Activated CD4-positive, alpha-beta T cell treated with anti-CD3 and anti-CD28 coated beads, Interleukin-2, amount 50 U/mL, for 24 hours (primary cell): Measurements from ENCODE around the gene CDK14.

Source experiments
- DNase-seq, 2 donors: peaks; one replicate each; pipeline ENCODE4 v3.0.0-alpha.2; 2020; ENCODE audit warnings: low read depth in 1 of 2, low spot score in 1 of 2

Gene CDK14

GRCh38 chr7:91043186-91043585 lies 447.1 kb downstream of the CDK14 start:
- DNase-seq: no peak

- no peak for DNase-seq
Measured at GRCh38 chr7:91043924-91044645, 448.0 kb downstream of the CDK14 start.

DNA sequence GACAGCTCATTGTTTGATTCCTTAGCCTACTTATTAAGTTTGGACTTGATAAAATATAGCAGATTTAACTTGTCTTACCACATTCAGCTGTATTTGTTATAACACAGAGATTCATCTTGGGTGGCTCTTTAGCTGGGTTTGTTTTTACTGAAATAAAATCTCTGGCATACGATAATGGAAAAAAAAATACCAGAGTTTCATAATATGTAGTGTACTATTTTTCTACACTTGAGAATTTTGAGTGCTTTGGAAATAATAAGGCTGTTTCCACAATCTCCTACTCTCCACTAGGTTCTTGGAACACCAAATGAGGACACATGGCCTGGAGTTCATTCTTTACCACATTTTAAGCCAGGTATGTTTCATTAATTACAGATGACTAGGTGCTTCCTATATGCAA lies 449.5 kb downstream of the CDK14 start:
- no peak for DNase-seq

DNA sequence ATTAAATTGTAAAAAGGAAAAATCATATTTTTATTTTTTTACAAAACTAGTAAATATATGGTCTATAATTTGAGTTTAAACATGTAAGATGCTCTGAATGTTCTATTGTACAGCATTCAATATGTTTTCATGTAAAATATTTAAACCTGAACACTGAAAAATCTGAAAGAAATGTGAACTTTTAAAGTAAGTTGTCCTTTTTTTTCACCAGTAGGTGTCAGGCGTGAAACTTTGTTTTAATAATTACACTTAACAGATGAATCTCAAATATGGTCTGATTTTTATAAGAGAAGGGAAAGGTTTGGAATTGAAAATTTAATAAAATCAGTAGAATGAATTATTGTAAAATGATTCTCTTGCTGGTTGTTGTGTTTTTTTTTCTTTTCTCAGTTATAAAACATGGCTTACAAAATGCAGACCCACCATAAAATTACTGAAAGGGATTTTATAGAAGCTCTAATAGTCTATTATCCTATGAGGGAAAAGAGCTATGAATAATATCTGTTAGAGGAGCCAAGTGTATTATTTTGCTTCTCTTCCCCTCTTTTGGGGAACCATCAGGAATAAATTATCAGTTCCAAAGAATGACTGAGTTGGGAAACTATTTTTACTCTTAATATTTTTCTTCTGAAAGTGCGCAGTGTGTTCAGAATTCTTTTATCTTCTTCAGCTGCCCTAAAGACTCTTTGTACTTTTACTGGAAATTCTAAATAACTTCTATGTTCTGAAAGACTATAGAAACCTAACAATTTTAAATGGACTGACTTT lies 450.4 kb downstream of the CDK14 start:
- DNase-seq: no peak

DNA sequence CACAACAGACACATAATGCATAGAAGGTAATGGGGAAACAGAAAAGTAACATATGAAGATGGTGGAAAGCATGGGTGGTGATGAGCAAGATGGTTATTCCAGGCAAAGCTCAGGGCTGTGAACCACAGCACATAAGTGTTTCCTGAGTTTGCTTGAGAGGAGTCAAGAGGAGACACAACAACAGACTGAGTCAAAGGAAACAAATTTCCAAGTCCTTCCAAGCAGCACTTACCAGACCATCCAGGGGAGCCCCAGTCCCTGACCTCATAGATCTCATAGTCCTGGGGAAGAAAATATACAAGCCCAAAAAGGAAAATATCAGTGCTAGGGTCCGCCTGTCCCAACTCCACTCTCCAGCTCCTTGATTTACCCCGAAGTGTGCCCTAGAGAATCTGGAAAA lies 451.5 kb downstream of the CDK14 start:
- no peak for DNase-seq

- no peak for DNase-seq
Measured at GRCh38 chr7:91050677-91051076, 454.6 kb downstream of the CDK14 start.

DNA sequence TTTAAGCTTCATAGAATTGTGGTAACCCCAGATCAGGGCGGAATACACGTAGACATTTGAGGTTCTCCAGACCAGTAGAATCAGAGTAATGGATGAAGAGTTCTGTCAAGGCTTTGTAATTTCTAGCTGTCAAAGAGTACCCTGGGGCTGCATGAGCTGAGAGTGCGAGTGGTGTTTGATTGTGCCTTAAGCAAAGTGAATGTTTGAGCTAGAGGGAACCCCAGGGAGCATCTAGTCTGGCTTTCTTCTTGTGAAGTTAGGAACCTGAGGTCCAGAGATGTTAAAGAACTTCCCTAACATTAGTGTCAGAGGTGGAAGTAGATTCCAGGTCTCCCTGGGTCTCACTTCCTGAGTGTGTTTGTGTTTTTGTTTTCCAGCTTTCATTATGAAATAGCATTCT lies 455.8 kb downstream of the CDK14 start:
- DNase-seq: no peak

DNA sequence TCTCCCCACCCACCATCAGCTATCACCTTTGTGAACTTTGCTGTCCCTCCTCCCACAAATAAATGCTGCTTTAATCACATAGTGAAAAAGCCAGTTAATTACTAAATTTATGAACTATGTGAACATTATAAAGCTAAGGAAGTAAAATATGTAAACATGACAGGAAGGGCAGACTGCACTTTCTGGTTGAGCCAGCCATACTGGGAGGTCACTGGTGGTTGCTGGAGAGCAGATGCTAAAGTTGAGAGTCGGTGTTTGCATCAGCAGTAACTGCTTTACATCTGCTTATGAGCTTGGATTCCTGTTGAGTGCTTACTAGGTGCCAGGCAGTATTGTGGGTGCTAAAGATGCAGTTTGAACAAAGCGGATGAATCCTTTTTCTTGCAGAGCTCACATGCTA lies 458.3 kb downstream of the CDK14 start:
- no peak for DNase-seq

- DNase-seq: no peak
Measured at GRCh38 chr7:91055219-91055618, 459.1 kb downstream of the CDK14 start.

- DNase-seq: no peak
Measured at GRCh38 chr7:91062713-91063112, 466.6 kb downstream of the CDK14 start.

DNA sequence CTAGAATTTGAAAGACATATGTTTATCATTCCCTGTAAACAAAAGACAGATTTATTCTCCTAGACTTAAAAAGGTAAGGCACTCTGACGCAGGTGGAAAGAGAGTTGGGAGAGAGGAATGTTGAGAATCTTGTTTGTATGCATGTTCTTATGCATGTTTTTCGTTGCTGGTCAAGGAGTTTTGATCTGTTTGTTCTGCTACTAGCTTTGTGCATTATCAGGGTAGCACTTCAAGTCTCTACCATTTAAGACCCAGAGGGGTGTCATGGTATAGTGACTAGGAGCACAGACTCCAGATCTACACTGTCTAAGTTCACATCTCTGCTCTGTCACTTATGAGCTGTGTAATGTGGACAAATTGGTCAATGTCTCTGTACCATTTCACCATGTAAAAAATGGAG lies 467.9 kb downstream of the CDK14 start:
- no peak for DNase-seq

DNA sequence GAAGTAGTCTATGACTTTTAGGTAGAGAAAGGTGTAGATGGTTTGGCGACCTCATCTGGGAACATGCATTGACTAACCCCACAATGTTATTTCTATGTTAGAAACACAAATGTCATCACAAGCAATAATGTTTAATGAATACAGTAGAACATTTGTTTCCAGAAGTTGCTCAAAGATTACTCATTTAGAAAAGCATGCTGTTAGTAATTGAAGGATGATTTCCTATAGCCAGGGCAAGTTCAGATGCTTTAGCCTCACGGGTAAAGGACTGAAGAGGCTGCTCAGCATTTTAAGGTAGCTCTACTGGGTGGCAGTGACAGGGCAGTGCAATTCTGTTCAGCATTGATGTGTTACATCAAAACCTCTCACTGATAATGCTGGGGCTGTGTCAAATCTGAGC lies 468.8 kb downstream of the CDK14 start:
- DNase-seq: no peak

- no peak for DNase-seq
Measured at GRCh38 chr7:91066627-91067026, 470.5 kb downstream of the CDK14 start.

DNA sequence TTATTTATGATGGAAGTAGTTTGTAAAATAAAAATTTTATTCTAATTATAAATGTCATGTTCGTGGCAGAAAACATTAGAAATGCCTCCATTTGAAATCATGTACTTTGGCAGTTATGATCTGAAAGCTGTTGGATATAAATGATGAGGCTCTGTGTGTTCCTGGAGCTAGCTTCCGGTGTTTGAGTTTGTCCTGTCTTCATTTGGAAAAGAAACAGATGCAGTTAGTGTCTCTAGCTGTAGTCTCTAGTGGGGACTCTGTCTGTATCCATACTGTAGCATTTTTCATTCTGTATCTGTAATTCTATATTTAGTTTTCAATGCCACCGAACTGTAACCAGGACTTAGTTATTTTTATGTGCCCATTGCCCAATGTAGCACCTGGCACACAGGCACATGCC lies 471.1 kb downstream of the CDK14 start:
- DNase-seq: no peak

GRCh38 chr7:91068136-91068795 lies 472.1 kb downstream of the CDK14 start:
- DNase-seq: no peak

GRCh38 chr7:91069146-91069545 lies 473.0 kb downstream of the CDK14 start:
- no peak for DNase-seq

- DNase-seq: no peak
Measured at GRCh38 chr7:91079487-91079886, 483.4 kb downstream of the CDK14 start.

GRCh38 chr7:91080351-91080750 lies 484.2 kb downstream of the CDK14 start:
- no peak for DNase-seq

DNA sequence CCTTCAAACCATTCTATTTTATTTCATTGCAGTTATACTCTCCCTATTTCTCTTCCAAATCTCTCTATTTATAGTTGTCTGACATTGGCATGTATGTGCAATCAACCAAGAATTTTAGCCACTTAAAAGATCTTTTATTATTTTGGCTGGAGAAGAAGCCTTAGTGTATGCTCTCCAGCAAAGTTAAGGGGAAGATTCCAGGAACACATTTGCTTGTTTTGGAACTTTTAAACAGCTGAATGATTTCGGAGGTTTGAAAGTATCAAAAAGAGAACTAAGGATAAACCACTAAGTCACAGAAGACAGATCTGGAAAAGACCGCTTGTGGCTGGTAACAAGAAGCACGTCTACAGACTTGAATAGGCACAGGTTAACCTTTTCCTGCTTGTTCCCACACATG lies 485.9 kb downstream of the CDK14 start:
- DNase-seq: no peak

DNA sequence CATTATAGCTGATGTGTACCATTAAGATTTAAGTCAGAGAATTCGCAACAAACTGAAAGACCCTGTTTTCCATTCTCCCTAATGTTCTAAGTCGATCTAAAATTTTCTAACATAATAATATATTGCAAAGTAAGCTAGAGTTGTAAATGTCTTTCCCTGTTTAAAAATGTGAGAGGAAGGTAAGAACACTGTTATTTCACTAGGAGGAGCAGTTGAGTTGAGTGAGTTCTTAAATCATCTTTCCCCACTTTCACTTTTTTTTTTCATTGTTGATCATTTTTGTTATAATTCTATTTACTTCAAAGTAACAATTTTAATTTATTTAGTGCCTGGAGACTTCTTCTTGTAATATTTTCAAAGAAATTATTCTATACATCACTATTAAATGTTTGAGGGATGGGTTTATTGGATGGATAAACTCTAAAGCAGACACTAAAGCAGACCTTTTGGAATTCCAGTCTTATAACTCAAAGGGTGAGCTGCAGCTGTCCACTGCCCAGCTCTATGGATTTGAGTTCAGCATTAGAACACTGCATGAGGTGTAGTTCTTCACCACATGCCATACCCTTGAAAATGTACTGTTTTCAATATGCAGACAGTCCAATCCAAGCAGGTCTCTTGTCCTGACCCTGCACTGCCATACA lies 486.9 kb downstream of the CDK14 start:
- DNase-seq: no peak

- no peak for DNase-seq
Measured at GRCh38 chr7:91083855-91084644, 487.9 kb downstream of the CDK14 start.
